GM23248 (cell line): ENCODE results near the gene NR2F6. TPM values are rescaled to one million over a fixed set of nuclear protein-coding genes. Genes with fewer than 3 reads are reported as not detected.
A peak's percentile ranks its signal among the peaks of the same experiment; 100 is the strongest.

Experiments
- DNase-seq: peaks from one replicate; pipeline ENCODE4 v3.0.0-alpha.2; 2015
- H2AFZ ChIP-seq: fragments of 200-600 bp; sonication (generic); 2 replicates; pipeline ENCODE4 v1.6.1; 2016; ENCODE audit warnings: antibody characterized with exemption
- H3F3A ChIP-seq: fragments of 200-600 bp; sonication (generic); 2 replicates; pipeline ENCODE4 v1.6.1; 2016; ENCODE audit warnings: mild to moderate bottlenecking, antibody characterized with exemption, mixed run types; ENCODE audit not compliant: insufficient read depth
- H3K27ac ChIP-seq: fragments of 200-600 bp; sonication (generic); 2 replicates; pipeline ENCODE4 v1.5.1; 2016; ENCODE audit warnings: mild to moderate bottlenecking
- H3K27me3 ChIP-seq: fragments of 200-600 bp; sonication (generic); replicated peaks from 2 replicates; pipeline ENCODE4 v1.6.1; 2016; ENCODE audit warnings: mild to moderate bottlenecking; ENCODE audit not compliant: insufficient read depth
- H3K36me3 ChIP-seq: fragments of 200-600 bp; sonication (generic); 2 replicates; pipeline ENCODE4 v1.6.1; 2016; ENCODE audit warnings: low read depth, mild to moderate bottlenecking
- H3K4me1 ChIP-seq: fragments of 200-600 bp; sonication (generic); 2 replicates; pipeline ENCODE4 v1.6.1; 2016; ENCODE audit warnings: mild to moderate bottlenecking; ENCODE audit not compliant: insufficient read depth
- H3K4me2 ChIP-seq: fragments of 200-600 bp; sonication (generic); one replicate; pipeline ENCODE4 v1.6.1; 2016; ENCODE audit warnings: mild to moderate bottlenecking; ENCODE audit not compliant: unreplicated experiment
- H3K4me3 ChIP-seq: fragments of 200-600 bp; sonication (generic); 2 replicates; pipeline ENCODE4 v1.5.1; 2016; ENCODE audit warnings: mild to moderate bottlenecking
- H3K79me2 ChIP-seq: fragments of 200-600 bp; sonication (generic); 2 replicates; pipeline ENCODE4 v1.6.1; 2016; ENCODE audit warnings: mild to moderate bottlenecking; ENCODE audit not compliant: insufficient read depth
- H3K9ac ChIP-seq: fragments of 200-600 bp; sonication (generic); 2 replicates; pipeline ENCODE4 v1.6.1; 2016; ENCODE audit warnings: mild to moderate bottlenecking
- H3K9me2 ChIP-seq: fragments of 200-600 bp; sonication (generic); 2 replicates; pipeline ENCODE4 v1.6.1; 2016; ENCODE audit warnings: mixed run types, mild to moderate bottlenecking, moderate library complexity; ENCODE audit not compliant: insufficient read depth
- H3K9me3 ChIP-seq: fragments of 200-600 bp; sonication (generic); one replicate; pipeline ENCODE4 v1.6.1; 2017; ENCODE audit warnings: low read depth
- H4K20me1 ChIP-seq: fragments of 200-600 bp; sonication (generic); 2 replicates; pipeline ENCODE4 v1.6.0; 2016; ENCODE audit not compliant: insufficient read depth
- EZH2 ChIP-seq: fragments of 200-600 bp; sonication (generic); IDR thresholded peaks from 2 replicates; pipeline ENCODE4 v1.6.1; 2018; ENCODE audit warnings: antibody characterized with exemption, mild to moderate bottlenecking; ENCODE audit not compliant: insufficient read depth, poor library complexity, severe bottlenecking
- EZH2phosphoT487 ChIP-seq: fragments of 200-600 bp; sonication (generic); IDR thresholded peaks from 2 replicates; pipeline ENCODE4 v1.6.1; 2018; ENCODE audit warnings: antibody characterized with exemption, moderate library complexity, mild to moderate bottlenecking, low read depth; ENCODE audit not compliant: insufficient read depth
- WGBS, 2 experiments: methylation state at CpG; one replicate each; pipeline ENCODE4 v1.1.6; 2015 to 2017; ENCODE audit warnings: low lambda C conversion rate in 2 of 2, low coverage in 1 of 2; ENCODE audit errors: missing lambda C conversion rate in 2 of 2; 5-methylcytosine and 5-hydroxymethylcytosine counted together
- in situ Hi-C: fragments of 300-500 bp; cut with MboI; formaldehyde crosslinking; loops from 2 replicates; pipeline ENCODE4 v1.15.0; 2020
- polyA plus RNA-seq: library from polyadenylated mRNA; unstranded; fragments of >200 nt; fragmentation: Nextera tagmentation; extraction: Ambion mirVana; gene quantifications from 2 replicates; pipeline ENCODE4 v1.2.1, GENCODE V29; 2016
- total RNA-seq: library from RNA; depleted of rRNA; stranded (reverse); fragments of >200 nt; shearing (Covaris generic); gene quantifications from 2 replicates; pipeline ENCODE4 v1.2.3, GENCODE V29; 2014; rRNA removed

The NR2F6 gene
- 82.5 and 96.7 TPM in 2 replicates for total RNA-seq
- 11.7 and 14.1 TPM in 2 replicates for polyA plus RNA-seq

- in situ Hi-C loops: no loop called here
- H3K79me2 ChIP-seq: peaks cover 46% of the 10 kb centered on the region
- peak within 1 kb of the TSS; percentile 92 for H3K4me3 ChIP-seq
- TF ChIP-seq EZH2phosphoT487: no peak
- TF ChIP-seq EZH2: no peak
- H3F3A ChIP-seq: 0 out of 2 replicates have a peak, but pooled peaks cover 3% of the 10 kb centered on the region
- H3K27ac ChIP-seq: 0 out of 2 replicates have a peak within 1 kb of the TSS, but pooled peaks have one; percentile 4
- peak within 1 kb of the TSS; percentile 94 for H3K4me2 ChIP-seq
- WGBS, 2 experiments: no CpG with 5 or more reads among the region's 72 CpGs
- H3K27me3 ChIP-seq: no peaks in the 10 kb centered on the region
- DNase-seq: no peak
- no peaks in the 10 kb centered on the region for H3K9me3 ChIP-seq
- no peaks in the 10 kb centered on the region for H3K9me2 ChIP-seq
- peak within 1 kb of the TSS; percentile 83 for H2AFZ ChIP-seq
- H3K4me1 ChIP-seq: peaks cover 26% of the 10 kb centered on the region
- H3K36me3 ChIP-seq: no peaks in the 10 kb centered on the region
- no peaks in the 10 kb centered on the region for H4K20me1 ChIP-seq
- H3K9ac ChIP-seq: peak within 1 kb of the TSS; percentile 79
Observed at GRCh38 chr19:17245535-17245984, at the start of gene NR2F6. Gene NR2F6, minus strand, starts transcription at chr19:17245919. Its CDS starts 699 bp downstream, at chr19:17245220.

- Histone ChIP-seq H3K4me2 (no peak overlapping the region), H3K79me2 (no peaks in the 10 kb centered on the region), H4K20me1 (no peaks in the 10 kb centered on the region), H3K4me3 (no peak overlapping the region), H3K9me2 (no peaks in the 10 kb centered on the region), H3K36me3 (no peaks in the 10 kb centered on the region), H2AFZ (no peak overlapping the region), H3F3A (peaks cover 6% of the 10 kb centered on the region; the same call in 1 of the 2 replicates), H3K27me3 (no peaks in the 10 kb centered on the region), H3K27ac (no peak overlapping the region), H3K9me3 (no peaks in the 10 kb centered on the region), H3K4me1 (no peaks in the 10 kb centered on the region), H3K9ac (no peak overlapping the region)
- 77 to 94% methylated on average over 33 to 48 of the region's 48 CpGs for WGBS, 2 experiments
- TF ChIP-seq EZH2phosphoT487: no peak
- TF ChIP-seq EZH2: no peak
- peak; percentile 49 for DNase-seq
- in situ Hi-C loops: no loop called here
Observed at GRCh38 chr19:17294051-17294891, 48.6 kb upstream of the NR2F6 start.

- Histone ChIP-seq H4K20me1 (no peaks in the 10 kb centered on the region), H2AFZ (no peak overlapping the region), H3F3A (peaks cover 6% of the 10 kb centered on the region; the same call in 1 of the 2 replicates), H3K79me2 (no peaks in the 10 kb centered on the region), H3K4me3 (no peak overlapping the region), H3K9ac (no peak overlapping the region), H3K4me1 (no peaks in the 10 kb centered on the region), H3K27me3 (no peaks in the 10 kb centered on the region), H3K9me2 (no peaks in the 10 kb centered on the region), H3K27ac (no peak overlapping the region), H3K9me3 (no peaks in the 10 kb centered on the region), H3K36me3 (no peaks in the 10 kb centered on the region), H3K4me2 (no peak overlapping the region)
- in situ Hi-C loops: no loop called here
- DNase-seq: no peak
- TF ChIP-seq EZH2phosphoT487: no peak
- no peak for TF ChIP-seq EZH2
- WGBS, 2 experiments: 92 to 93% methylated on average over 13 to 14 of the region's 14 CpGs
Observed at GRCh38 chr19:17293605-17294004, 47.9 kb upstream of the NR2F6 start.

GRCh38 chr19:17292301-17293074 lies 46.8 kb upstream of the NR2F6 start:
- no peaks in the 10 kb centered on the region for H3K4me1 ChIP-seq
- peaks cover 6% of the 10 kb centered on the region; the same call in 1 of the 2 replicates for H3F3A ChIP-seq
- no peaks in the 10 kb centered on the region for H3K9me2 ChIP-seq
- no peaks in the 10 kb centered on the region for H3K79me2 ChIP-seq
- WGBS, 2 experiments: 7 to 11% methylated on average over 22 to 35 of the region's 46 CpGs
- H2AFZ ChIP-seq: peak overlapping the region; percentile 99
- peak overlapping the region; percentile 83 for H3K4me2 ChIP-seq
- DNase-seq: peak; percentile 92
- H3K36me3 ChIP-seq: no peaks in the 10 kb centered on the region
- TF ChIP-seq EZH2phosphoT487 (no peak), EZH2 (no peak)
- peak overlapping the region; percentile 64 for H3K9ac ChIP-seq
- in situ Hi-C loops: no loop called here
- no peaks in the 10 kb centered on the region for H3K27me3 ChIP-seq
- H3K4me3 ChIP-seq: peak overlapping the region; percentile 83
- H4K20me1 ChIP-seq: no peaks in the 10 kb centered on the region
- no peaks in the 10 kb centered on the region for H3K9me3 ChIP-seq
- H3K27ac ChIP-seq: peak overlapping the region; percentile 37
